ENCODE data around the gene NTHL1.

- no peak for TF ChIP-seq EZH2phosphoT487 (IDR thresholded peaks at IDR 0.05; ENCODE audit: unreplicated experiment)
- TF ChIP-seq EZH2 (IDR thresholded peaks at IDR 0.05; ENCODE audit: low read depth, unreplicated experiment) = no peak
- no peak for TF ChIP-seq CTCF (conservative IDR thresholded peaks at IDR 0.05; ENCODE audit: low read depth in 2 of 2)
- no peak for TF ChIP-seq CREB1 (CRISPR knock-in tag; IDR thresholded peaks at IDR 0.05; ENCODE audit: low read depth)
Measured at GRCh38 chr16:2019518-2019920, 28.1 kb downstream of the NTHL1 start, which contains the start of gene NPW.

Data from GM23338 (cell line).